UCSD-AML1 (cell line): ENCODE data around the gene COL24A1.
"Not testable (repeated sequence)": the region's sequence is repeated elsewhere in the genome, so short reads cannot be mapped to it uniquely, and the experiment has no call there.

ENCODE experiments used
- DNase-seq: peaks from one replicate; lab custom pipeline; 2025; ENCODE audit not compliant: unreplicated experiment; lab: John Stamatoyannopoulos, UW

COL24A1 gene

GRCh38 chr1:85998105-85998855 is 158.3 kb downstream of the COL24A1 start:
- no peak for DNase-seq

DNA sequence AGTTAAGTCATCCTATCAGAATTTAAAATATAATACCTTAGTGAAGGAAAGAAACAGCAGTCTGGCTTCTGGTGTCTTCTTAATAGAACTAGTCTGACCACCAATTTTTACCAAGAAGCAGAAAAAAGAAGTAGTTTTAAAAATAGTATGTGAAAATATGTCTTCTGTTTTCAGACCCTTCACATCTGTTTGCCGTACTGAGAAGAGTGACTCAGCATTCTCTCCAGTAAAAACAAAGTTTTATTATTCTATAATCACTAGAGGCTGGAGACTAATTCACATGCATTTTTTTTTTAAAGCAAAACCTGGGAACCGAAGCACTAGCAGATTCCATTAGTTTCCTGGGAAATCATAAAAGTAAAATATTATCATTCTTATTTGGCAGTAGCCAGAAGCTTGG is 163.8 kb downstream of the COL24A1 start:
- no peak for DNase-seq

DNA sequence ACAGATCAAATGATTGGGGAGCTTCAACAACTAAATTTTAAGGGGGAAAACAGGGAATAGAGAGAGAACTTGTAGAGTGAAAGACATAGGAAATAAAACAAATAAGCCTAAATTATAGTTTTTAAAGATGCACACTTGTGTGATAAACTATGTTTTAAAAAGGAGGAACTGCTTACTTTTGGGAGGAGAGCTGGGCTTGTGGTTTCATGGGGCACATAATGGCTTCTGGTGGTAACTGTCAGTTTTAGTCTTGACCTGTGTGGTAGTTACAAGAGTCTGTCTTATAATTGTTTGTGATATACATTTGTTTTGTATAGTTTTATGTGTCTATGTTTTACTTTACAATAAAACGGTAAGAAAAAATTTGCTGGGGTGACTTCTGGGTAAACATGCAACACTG is 165.3 kb downstream of the COL24A1 start:
- no peak for DNase-seq

- DNase-seq, result no peak
These were observed 171.9 kb downstream of the COL24A1 start for GRCh38 chr1:85984636-85985035.

GRCh38 chr1:85983316-85983715 is 173.3 kb downstream of the COL24A1 start:
- DNase-seq, result no peak

DNA sequence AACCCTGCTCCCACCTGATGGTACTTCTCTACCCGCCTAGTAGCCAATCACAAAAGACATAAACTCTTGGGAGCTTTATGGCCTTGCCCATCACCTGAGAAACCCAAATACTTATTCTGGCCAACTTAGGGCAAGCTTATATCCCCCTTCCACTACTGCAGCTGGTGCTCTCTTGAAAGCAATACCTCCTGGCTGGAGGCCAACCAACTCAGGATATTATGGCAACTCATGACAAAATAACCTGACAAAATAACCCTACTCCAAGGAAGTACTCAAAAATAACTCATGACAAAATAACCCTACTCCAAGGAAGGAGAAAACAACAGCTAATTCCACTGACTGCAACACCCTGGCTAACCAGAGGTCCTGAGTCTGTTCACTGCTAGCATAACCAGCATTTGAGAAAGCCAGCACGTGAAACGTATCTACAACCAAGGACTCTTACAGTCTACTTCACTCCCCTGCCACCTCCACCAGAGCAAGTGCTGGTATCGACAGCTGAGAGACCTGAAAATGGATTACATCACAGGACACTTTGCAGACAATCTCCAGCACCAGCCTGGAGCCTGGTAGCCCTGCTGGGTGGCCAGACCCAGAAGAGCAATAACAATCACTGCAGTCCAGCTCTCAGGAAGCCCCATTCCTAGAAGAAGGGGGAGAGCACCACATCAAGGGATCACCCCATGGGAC is 179.9 kb downstream of the COL24A1 start:
- DNase-seq, result no peak

DNA sequence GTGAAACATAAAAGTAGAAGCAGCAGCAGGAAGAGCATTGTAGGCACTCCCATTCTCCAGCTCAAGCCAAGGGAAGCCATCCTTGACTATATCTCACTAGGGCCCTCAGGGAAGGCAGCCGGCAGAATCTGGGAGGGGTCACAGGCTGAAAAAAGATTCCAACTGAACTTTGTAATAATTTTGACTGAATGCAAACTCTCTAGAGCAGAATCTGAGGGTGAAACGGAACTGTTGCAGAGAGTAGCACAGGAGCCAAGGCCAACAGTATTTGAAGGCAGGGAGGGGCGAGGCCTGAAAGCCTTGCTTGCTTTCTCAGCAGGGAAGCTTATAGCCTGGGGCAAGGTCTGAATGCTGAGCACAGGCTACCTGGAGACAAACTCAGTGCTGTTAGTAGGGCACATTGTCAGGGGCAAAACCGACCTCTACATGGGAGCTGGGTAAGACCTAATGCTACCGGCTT is 180.6 kb downstream of the COL24A1 start:
- DNase-seq, result no peak

GRCh38 chr1:85962457-85962856 is 194.1 kb downstream of the COL24A1 start:
- no peak for DNase-seq

DNA sequence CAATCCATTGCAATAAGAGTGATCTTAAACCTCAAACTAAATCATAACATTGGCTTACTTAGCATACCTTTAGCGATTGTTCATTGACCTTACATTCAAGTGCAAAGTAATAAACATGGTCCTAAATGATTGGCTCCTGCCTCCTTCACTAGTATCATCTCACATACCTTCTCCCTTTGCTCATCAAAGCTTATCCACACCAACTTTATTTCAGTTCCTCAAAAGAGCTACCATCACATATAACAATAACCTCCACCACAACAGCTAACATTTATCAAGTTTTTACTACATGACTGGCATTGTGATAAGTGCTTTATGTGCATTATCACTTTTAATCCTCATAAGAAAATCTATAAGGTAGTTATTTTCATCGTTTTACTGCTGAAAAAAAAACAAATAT is 198.8 kb downstream of the COL24A1 start:
- no peak for DNase-seq

DNA sequence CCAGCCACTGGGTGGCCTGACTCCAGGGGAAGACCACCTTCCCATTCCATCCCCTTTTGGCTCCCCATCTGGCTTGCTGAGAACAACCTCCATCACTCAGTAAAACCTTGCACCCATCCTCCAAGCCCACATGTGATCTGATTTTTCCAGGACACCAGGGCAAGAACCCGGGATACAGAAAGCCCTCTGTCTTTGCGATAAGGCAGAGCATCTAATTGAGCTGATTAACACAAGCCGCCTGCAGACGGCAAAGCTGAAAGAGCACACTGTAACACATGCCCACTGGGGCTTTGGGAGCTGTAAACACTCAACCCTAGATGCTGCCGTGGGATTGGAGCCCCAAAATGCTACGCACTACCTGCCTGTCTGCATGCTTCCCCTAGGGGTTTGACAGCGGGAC is 201.4 kb downstream of the COL24A1 start:
- not testable (repeated sequence) for DNase-seq

- no peak for DNase-seq
These were observed 204.1 kb downstream of the COL24A1 start for GRCh38 chr1:85952460-85952859.

DNA sequence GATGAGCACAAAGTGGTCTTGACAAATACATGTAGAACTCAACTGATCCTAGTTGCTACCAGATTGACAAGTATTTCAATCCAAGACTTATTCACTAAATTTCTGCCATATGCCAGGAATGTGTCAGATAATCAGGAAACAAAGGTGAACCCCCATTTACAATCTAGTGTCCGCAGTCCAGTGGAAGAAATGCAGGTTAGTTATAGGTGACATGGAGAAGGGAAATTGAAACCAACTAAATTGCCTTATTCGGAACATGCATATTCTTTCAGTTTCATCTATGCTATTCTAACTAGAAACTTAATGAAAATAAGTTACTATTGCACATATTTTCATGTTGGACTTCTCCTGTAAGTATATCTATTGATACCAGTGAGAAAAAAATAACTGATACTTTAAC is 209.4 kb downstream of the COL24A1 start:
- DNase-seq, result no peak

DNA sequence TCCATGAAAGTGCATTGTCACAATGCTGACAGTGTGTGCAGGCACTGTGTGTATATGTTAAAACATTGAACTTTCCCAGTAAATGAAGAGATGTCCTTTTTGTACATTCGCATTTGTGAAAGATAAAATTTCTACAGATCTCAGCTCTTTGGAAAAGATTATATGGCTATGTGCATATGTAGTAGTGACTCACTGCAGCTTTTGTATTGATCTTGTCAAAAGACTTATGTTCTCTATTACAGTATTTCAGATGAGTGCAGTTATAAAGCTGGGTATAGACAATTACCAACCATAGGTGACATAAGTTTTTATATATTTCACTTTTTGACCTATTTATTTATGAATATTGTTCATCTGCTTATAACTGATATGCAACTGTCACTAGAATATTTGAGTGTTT is 212.6 kb downstream of the COL24A1 start:
- DNase-seq, result no peak

DNA sequence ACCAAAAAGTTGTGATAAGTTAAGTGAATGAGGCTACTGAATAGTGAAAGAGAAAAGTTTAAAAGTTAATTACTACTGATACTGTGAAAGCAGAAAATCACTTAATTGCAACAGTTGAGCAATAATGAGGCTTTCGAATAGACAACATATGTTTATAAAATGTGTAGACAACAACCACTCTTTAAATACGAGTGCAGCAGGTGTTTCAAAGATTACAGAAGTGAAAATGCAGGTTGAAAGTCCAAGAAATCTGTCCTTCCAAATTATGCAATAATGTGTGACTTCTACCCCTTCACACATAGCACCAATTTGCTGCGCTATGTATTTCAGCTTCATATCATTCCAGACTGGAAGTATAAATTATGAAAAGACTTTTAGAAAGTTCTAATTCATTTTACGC is 213.0 kb downstream of the COL24A1 start:
- DNase-seq, result no peak

- no peak for DNase-seq
These were observed 215.8 kb downstream of the COL24A1 start for GRCh38 chr1:85940656-85941306.

DNA sequence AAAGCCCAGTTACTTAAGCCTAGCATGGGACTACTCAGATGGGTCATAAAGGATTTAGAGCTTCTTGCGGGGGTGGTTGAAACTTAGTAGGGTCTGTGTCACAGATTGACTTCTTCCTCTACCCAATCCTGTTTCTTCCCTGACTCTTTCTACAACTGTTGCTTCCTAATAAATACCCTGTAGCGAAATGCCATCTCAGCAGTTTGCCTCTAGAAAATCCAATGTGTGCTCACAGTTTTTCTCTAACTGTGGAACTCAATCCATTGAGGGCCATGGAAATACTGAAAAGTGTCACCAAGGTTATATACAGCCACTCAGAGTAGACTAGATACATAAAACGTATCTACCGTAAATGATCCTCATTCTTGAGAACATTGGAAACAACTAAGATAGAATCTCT is 217.7 kb downstream of the COL24A1 start:
- DNase-seq, result no peak

GRCh38 chr1:85936470-85936869 is 220.1 kb downstream of the COL24A1 start:
- no peak for DNase-seq

DNA sequence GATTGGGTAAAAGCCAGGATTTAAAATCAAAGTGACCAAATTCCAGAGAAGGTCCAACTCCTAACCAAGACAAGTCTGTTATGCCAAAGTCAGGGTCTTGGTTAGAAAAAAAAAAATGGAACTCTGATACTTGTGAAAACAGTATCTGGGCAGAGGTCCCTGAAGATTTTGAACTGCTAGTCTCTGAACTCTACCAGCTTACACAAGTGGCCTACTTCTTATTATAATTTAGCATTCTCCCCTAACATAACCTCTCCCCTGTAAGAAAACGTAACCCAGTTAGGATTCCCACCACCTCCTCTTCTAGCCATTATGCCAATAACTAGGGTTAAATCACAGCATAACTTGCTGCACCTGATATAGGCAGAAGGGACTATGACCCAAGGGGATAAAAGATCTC is 220.5 kb downstream of the COL24A1 start:
- no peak for DNase-seq

GRCh38 chr1:85935234-85935633 is 221.3 kb downstream of the COL24A1 start:
- DNase-seq, result no peak

GRCh38 chr1:85934516-85934915 is 222.1 kb downstream of the COL24A1 start:
- DNase-seq, result no peak

- DNase-seq, result no peak
These were observed 222.6 kb downstream of the COL24A1 start for GRCh38 chr1:85933961-85934360.

GRCh38 chr1:85911742-85912141 is 244.8 kb downstream of the COL24A1 start:
- no peak for DNase-seq
